Stomach (tissue), 4 donors: ENCODE data around the gene IDI2.

Source experiments
- POLR2A ChIP-seq, 4 donors: fragments of 450-650 bp; IDR thresholded peaks; one replicate each; pipeline ENCODE4 v1.6.1; 2016; ENCODE audit warnings: antibody characterized with exemption in 4 of 4, control low read depth in 2 of 4, mild to moderate bottlenecking in 1 of 4, moderate library complexity in 1 of 4
- POLR2AphosphoS5 ChIP-seq, 3 donors: sonication (generic); formaldehyde crosslinking; IDR thresholded peaks; one replicate each; pipeline ENCODE4 v1.6.1; 2016; ENCODE audit warnings: antibody characterized with exemption in 3 of 3
- TF ChIP-seq, protein P1 (sequence below), 7 experiments: fragments of 450-650 bp in 4 of 7; fragments of 200-600 bp in 3 of 7; sonication (generic) in 3 of 7; IDR thresholded peaks; one replicate each; pipeline ENCODE4 v1.5.1; 2016 to 2019; ENCODE audit warnings: antibody characterized with exemption in 7 of 7, control low read depth in 2 of 7, mild to moderate bottlenecking in 1 of 7

DNA sequence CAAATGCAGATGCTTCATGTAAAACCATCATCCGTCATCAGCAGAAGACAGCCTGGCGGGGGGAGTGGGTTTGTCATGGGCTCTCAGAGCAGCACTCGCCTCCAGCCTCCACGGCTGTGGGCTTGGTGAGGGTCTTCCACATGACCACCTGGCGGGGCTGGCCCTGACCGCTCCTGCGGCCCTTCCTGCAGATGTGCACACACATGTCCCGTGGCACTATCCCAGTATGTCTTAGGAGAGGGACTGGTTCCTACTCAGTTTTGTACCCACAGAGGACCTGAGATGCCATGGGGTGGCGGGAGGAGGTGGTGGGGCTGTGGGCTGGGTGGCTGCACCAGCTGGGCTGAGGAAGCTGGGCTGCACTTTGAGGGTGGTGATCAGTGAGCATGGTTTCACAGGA is 4.7 kb downstream of the IDI2 start:
- TF ChIP-seq POLR2AphosphoS5 (IDR thresholded peaks at IDR 0.05) = no peak
- TF ChIP-seq POLR2A (IDR thresholded peaks at IDR 0.05) = no peak
- TF ChIP-seq, protein P1, sequence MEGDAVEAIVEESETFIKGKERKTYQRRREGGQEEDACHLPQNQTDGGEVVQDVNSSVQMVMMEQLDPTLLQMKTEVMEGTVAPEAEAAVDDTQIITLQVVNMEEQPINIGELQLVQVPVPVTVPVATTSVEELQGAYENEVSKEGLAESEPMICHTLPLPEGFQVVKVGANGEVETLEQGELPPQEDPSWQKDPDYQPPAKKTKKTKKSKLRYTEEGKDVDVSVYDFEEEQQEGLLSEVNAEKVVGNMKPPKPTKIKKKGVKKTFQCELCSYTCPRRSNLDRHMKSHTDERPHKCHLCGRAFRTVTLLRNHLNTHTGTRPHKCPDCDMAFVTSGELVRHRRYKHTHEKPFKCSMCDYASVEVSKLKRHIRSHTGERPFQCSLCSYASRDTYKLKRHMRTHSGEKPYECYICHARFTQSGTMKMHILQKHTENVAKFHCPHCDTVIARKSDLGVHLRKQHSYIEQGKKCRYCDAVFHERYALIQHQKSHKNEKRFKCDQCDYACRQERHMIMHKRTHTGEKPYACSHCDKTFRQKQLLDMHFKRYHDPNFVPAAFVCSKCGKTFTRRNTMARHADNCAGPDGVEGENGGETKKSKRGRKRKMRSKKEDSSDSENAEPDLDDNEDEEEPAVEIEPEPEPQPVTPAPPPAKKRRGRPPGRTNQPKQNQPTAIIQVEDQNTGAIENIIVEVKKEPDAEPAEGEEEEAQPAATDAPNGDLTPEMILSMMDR (IDR thresholded peaks at IDR 0.05) = no peak
